Measurements from ENCODE around the gene KLRF1. TPM values are rescaled to one million over a fixed set of nuclear protein-coding genes. Genes with fewer than 3 reads are reported as not detected.

KLRF1 gene
- total RNA-seq, 1 experiment from 2014 or later: not detected

DNA sequence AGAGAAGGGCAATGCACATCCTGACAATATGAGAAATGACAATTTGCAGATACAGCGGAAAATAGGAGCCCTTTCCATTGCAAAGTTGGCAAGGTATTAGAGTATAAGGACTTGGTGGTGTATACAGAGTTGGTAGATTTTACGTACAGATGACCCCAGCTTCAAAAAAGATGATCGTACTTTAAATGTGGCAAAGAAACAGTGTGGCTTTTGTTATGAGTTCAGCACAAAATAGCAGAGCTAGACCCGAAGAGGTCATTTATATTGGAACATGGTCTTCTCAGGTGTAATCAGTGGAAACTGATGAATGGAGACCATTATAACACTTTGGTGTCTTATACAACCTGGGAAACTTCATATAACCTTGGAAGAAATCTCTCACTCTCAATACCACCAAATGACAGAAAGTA lies 39.6 kb downstream of the KLRF1 start:
- Histone ChIP-seq H4K20me1 (ENCODE audit: low read length) (no peaks in the 10 kb centered on the region), H3K27me3 (ENCODE audit: low read length) (peaks cover 10% of the 10 kb centered on the region; the same call in 1 of the 2 replicates), H3K4me1 (ENCODE audit: insufficient read depth, low read length) (peaks cover 13% of the 10 kb centered on the region; the same call in 1 of the 2 replicates), H3F3A (ENCODE audit: low read length, unreplicated experiment) (no peaks in the 10 kb centered on the region), H3K9ac (ENCODE audit: low read length) (no peak overlapping the region), H3K4me2 (ENCODE audit: low read length) (no peak overlapping the region), H3K27ac (ENCODE audit: low read length) (no peak overlapping the region), H3K36me3 (ENCODE audit: low read depth, low read length) (no peaks in the 10 kb centered on the region), H3K4me3 (ENCODE audit: low read length) (no peak overlapping the region), H3K9me3 (ENCODE audit: low read length) (no peaks in the 10 kb centered on the region), H2AFZ (ENCODE audit: low read length) (no peak overlapping the region), H3K79me2 (ENCODE audit: low read length) (no peaks in the 10 kb centered on the region), H3K9me2 (replicated peaks; ENCODE audit: low read length) (no peaks in the 10 kb centered on the region)
- DNase-seq: no peak
- ChIA-PET POLR2A (ENCODE audit: unreplicated experiment) (no interaction called here), CTCF (no interaction called here)
- BruUV-seq (replicated peaks): no TSS peak
- intact Hi-C loops (cut with micrococcal nuclease): no loop called here
- ATAC-seq: no peak
- no peak for TF ChIP-seq EZH2 (IDR thresholded peaks at IDR 0.05; ENCODE audit: low read length, unreplicated experiment)
- no peak for TF ChIP-seq EZH2phosphoT487 (IDR thresholded peaks at IDR 0.05; ENCODE audit: borderline replicate concordance, low read length)
- TF ChIP-seq CTCF (conservative IDR thresholded peaks at IDR 0.05; ENCODE audit: low read depth, low read length): no peak

DNA sequence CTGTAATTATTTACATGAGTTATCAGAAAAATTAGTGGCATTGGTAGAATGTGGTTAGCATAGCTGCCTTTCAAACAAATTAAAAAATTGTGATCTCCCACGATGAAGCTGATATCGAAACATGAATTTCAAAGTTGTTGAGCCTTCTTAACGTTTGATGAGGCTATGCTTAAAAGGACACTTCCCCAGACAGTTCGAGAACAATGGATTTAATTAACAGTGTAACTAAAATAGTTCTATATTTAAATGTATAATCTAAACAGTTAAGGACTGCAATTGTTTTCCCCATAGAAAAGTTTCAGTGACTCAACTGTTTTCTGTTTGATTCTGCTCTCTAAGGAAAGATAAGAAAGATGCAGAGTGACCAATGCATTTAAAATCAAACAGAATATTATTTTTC lies 40.2 kb downstream of the KLRF1 start:
- Histone ChIP-seq H3K4me2 (ENCODE audit: low read length) (no peak overlapping the region), H3K79me2 (ENCODE audit: low read length) (no peaks in the 10 kb centered on the region), H3K4me1 (ENCODE audit: insufficient read depth, low read length) (peaks cover 13% of the 10 kb centered on the region; the same call in 1 of the 2 replicates), H3K27me3 (ENCODE audit: low read length) (peaks cover 9% of the 10 kb centered on the region; the same call in 1 of the 2 replicates), H3K27ac (ENCODE audit: low read length) (no peak overlapping the region), H3F3A (ENCODE audit: low read length, unreplicated experiment) (no peaks in the 10 kb centered on the region), H3K36me3 (ENCODE audit: low read depth, low read length) (no peaks in the 10 kb centered on the region), H3K9me2 (replicated peaks; ENCODE audit: low read length) (no peaks in the 10 kb centered on the region), H3K9ac (ENCODE audit: low read length) (no peak overlapping the region), H3K4me3 (ENCODE audit: low read length) (no peak overlapping the region), H3K9me3 (ENCODE audit: low read length) (no peaks in the 10 kb centered on the region), H2AFZ (ENCODE audit: low read length) (no peak overlapping the region), H4K20me1 (ENCODE audit: low read length) (no peaks in the 10 kb centered on the region)
- TF ChIP-seq EZH2 (IDR thresholded peaks at IDR 0.05; ENCODE audit: low read length, unreplicated experiment) (no peak), CTCF (conservative IDR thresholded peaks at IDR 0.05; ENCODE audit: low read depth, low read length) (no peak), EZH2phosphoT487 (IDR thresholded peaks at IDR 0.05; ENCODE audit: borderline replicate concordance, low read length) (no peak)
- DNase-seq (no peak), ATAC-seq (no peak)
- no TSS peak for BruUV-seq (replicated peaks)
- intact Hi-C loops (cut with micrococcal nuclease): no loop called here
- ChIA-PET POLR2A (ENCODE audit: unreplicated experiment) (interaction anchor here (0.6 kb wide), 1 partner anchor 31 kb away, joined by 7 read pairs; no protein-coding TSS in a partner anchor), CTCF (no interaction called here)

- TF ChIP-seq EZH2 (IDR thresholded peaks at IDR 0.05; ENCODE audit: low read length, unreplicated experiment): no peak
- no peak for TF ChIP-seq EZH2phosphoT487 (IDR thresholded peaks at IDR 0.05; ENCODE audit: borderline replicate concordance, low read length)
- no peak for TF ChIP-seq CTCF (conservative IDR thresholded peaks at IDR 0.05; ENCODE audit: low read depth, low read length)
- POLR2A ChIA-PET (ENCODE audit: unreplicated experiment): interaction anchor here (0.6 kb wide), 1 partner anchor 32 kb away, joined by 7 read pairs; no protein-coding TSS in a partner anchor
Measured at GRCh38 chr12:9868311-9868801, 41.1 kb downstream of the KLRF1 start.

More at GRCh38 chr12:9868311-9868801, 41.1 kb downstream of the KLRF1 start:
- ATAC-seq (no peak), DNase-seq (no peak)
- no TSS peak for BruUV-seq (replicated peaks)
- H3K4me3 ChIP-seq (ENCODE audit: low read length): no peak overlapping the region
- no peak overlapping the region for H3K9ac ChIP-seq (ENCODE audit: low read length)
- no peaks in the 10 kb centered on the region for H3K36me3 ChIP-seq (ENCODE audit: low read depth, low read length)
- intact Hi-C loops (cut with micrococcal nuclease): no loop called here
- no peaks in the 10 kb centered on the region for H3K9me2 ChIP-seq (replicated peaks; ENCODE audit: low read length)
- H3K9me3 ChIP-seq (ENCODE audit: low read length): no peaks in the 10 kb centered on the region
- CTCF ChIA-PET: no interaction called here
- H3F3A ChIP-seq (ENCODE audit: low read length, unreplicated experiment): no peaks in the 10 kb centered on the region
- H3K27me3 ChIP-seq (ENCODE audit: low read length): peaks cover under 1% of the 10 kb centered on the region; the same call in 1 of the 2 replicates
- no peak overlapping the region for H2AFZ ChIP-seq (ENCODE audit: low read length)
- H4K20me1 ChIP-seq (ENCODE audit: low read length): no peaks in the 10 kb centered on the region
- H3K4me1 ChIP-seq (ENCODE audit: insufficient read depth, low read length): peaks cover 13% of the 10 kb centered on the region; the same call in 1 of the 2 replicates
- no peak overlapping the region for H3K4me2 ChIP-seq (ENCODE audit: low read length)
- no peak overlapping the region for H3K27ac ChIP-seq (ENCODE audit: low read length)
- H3K79me2 ChIP-seq (ENCODE audit: low read length): no peaks in the 10 kb centered on the region

All from PC-3 (cell line).